Right ventricle myocardium inferior (tissue), 1 donor: Measurements from ENCODE around the gene ZNF253. TPM values are rescaled to one million over a fixed set of nuclear protein-coding genes. Genes with fewer than 3 reads are reported as not detected.
A peak's percentile ranks its signal among the peaks of the same experiment; 100 is the strongest.
"Not testable (repeated sequence)": the region's sequence is repeated elsewhere in the genome, so short reads cannot be mapped to it uniquely, and the experiment has no call there.

Source experiments
- ATAC-seq: fragments of 200-7000 bp; cut with Tn5 transposase; one replicate; pipeline ENCODE4 v1.9.1; 2020; ENCODE audit warnings: mild to moderate bottlenecking, moderate library complexity
- DNase-seq: peaks from one replicate; pipeline ENCODE4 v3.0.0; 2021; ENCODE audit errors: missing footprints
- intact Hi-C: fragments of 100-400 bp; cut with DNase I; formaldehyde crosslinking; loops from one replicate; pipeline ENCODE4 v1.11.0; 2022
- long read RNA-seq: library from polyadenylated mRNA; unstranded; transcript quantifications from one replicate; pipeline ENCODE4 v2.0.0, GENCODE V29; 2021
- total RNA-seq: library from RNA; stranded (reverse); fragmentation: NEBNext Ultra II Directional; extraction: Animal tissue kit (Norgen Biotek cat#: 25700); gene quantifications from one replicate; pipeline ENCODE4 v1.2.1, GENCODE V29; 2021
- donor health status: DM: no; HTN: yes; CAD: no; lungs with severe emphysema.

Gene ZNF253
- total RNA-seq = 11.3 TPM
- long read RNA-seq, partial matches to known transcripts = 0 of 2 reads
- long read RNA-seq, other reads (novel, unspliced or antisense) = 0 of 2 reads

DNA sequence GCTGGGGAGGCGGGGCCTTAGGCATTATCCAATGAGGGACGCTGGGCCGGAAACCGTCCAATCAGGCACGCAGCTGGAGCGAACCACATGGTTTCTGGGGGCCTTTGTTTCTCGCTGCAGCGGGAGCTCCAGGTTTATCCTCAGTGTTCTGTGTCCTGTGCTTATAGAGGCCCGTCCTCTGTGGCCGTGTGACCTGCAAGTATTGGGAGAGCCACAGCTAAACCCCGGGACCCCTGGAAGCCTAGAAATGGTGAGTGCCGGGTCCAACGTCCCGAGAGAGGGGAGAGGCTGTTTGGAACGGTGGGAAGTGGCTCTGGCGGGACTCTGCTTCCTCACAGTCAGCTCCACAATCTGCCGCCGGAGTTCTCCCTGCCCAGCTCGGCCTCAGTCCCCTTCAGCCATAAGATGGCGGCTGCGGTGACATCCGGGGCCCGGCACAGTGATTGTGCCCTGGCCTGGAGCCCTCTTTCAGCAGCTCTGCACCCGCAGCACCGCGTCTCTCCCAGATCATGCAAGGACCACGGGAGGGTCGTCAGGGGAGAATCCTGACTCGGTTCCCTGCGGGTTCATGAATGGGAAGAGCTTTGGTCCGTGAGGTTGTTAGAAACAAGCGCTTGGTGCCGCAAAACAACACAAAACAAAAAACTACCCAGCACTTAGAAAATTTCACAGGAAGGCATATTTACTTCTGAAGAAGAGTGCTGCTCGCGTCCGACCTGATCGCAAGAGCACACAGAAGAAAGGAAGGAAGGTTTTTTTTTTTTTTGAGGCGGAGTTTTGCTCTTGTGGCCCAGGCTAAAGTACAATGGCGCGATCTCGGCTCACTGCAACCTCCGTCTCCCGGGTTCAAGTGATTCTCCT is at the start of gene ZNF253:
Gene ZNF253, plus strand, starts transcription at position 133 of the 861 bp plus-strand sequence. Its CDS starts 115 bp downstream, at position 248.
- intact Hi-C loops = loop anchor here (5.0 kb wide), 3 partner anchors 36 to 199 kb away; partner anchors contain the start of genes ZNF101, ZNF506 and ZNF93
- ATAC-seq (peak; percentile 99), DNase-seq (peak; percentile 98)

DNA sequence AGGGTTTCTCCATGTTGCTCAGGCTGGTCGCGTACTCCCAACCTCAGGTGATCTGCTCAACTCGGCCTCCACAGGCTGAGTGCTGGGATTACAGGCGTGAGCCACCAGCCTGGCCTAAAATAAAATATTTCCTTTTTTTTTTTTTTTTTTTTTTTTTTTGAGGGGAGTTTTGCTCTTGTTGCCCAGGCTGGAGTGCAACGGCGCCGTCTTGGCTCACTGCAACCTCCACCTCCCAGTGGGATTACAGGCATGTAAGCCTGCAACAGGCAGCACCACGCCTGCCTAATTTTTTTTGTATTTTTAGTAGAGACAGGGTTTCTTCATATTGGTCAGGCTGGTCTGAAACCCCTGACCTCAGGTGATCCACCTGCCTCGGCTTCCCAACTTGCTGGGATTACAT is 49.0 kb upstream of the ZNF253 start:
- ATAC-seq (peak; percentile 51), DNase-seq (no peak)
- intact Hi-C loops = no loop called here

DNA sequence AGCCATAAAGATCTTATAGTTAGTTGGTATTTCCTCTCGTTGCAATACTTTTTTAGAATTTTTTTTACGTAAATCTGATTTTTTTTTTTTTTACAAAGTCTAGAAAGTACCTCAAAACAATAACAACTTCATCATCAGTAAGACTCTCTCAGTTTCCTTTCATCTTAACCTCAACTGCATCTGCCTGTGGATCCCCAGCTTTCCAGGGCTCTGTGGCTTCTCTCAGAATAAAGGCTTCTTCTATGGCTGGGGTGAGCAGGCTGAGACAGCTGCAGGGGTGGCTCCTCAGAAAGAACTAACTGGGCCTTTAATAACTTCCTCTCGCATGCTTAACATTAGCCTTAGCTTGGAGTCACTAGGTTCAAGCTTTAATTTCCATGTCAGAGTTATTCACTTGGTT is 48.3 kb upstream of the ZNF253 start:
- DNase-seq = no peak
- ATAC-seq = no peak
- intact Hi-C loops = no loop called here

DNA sequence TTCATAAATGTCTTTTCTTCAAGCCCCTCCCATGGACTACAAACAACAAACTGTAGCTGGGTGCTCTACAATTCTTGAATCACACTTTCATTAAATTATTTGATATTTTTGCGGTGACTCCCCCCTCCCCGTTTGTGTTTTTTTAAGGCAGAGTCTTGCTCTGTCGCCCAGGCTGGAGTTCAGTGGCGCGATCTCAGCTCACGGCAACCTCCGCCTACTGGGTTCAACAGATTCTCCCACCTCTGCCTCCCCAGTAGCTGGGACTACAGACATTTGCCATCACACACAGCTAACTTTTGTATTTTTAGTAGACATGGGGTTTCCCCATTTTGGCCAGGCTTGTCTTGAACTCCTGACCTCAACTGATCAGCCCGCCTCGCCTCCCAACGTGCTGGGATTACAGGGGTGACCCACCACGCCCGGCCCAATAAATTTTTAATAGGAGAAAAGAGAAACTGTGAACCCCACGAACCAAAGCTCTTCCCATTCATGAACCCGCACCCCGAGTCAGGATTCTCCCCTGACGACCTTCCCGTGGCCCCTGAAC is 44.8 kb upstream of the ZNF253 start:
- intact Hi-C loops = loop anchor here (2.0 to 5.0 kb wide), 4 partner anchors 44 to 159 kb away; partner anchors contain the start of genes ATP13A1, ZNF253 and ZNF93
- ATAC-seq (no peak), DNase-seq (no peak)

DNA sequence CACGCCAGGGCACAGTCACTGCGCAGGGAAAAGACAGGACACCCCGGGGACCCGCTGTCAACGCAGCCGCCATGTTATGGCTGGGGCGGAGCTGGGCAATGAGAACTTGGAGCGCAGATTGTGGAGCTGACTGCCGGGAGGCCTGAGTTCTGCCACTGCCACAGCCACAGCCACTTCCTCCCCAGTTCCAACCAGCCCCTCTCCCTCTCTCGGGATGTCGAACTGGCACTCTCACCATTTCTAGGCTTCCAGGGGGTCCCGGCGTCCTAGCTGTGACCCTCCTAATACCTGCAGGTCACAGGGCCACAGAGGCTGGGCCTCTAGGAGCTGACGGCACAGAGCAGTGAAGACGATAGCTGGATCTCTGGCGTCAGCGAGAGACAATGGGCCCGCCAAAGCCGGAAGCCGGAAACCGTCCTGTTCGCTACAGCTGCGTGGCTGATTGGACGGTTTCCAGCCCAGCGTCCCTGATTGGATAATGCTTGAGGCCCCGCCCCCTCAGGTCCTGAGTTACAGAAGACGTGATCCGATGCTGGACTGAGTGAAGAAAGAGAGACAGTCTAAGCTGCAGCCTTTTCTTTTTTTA is 44.2 kb upstream of the ZNF253 start, which contains the start of gene ZNF506:
Gene ZNF506, minus strand, starts transcription at position 385 of the 586 bp plus-strand sequence. Its CDS starts 147 bp downstream, at position 238.
- ATAC-seq (peak; percentile 98), DNase-seq (peak; percentile 99)
- intact Hi-C loops = loop anchor here (2.0 to 5.0 kb wide), 4 partner anchors 45 to 159 kb away; partner anchors contain the start of genes ATP13A1, ZNF253 and ZNF93

DNA sequence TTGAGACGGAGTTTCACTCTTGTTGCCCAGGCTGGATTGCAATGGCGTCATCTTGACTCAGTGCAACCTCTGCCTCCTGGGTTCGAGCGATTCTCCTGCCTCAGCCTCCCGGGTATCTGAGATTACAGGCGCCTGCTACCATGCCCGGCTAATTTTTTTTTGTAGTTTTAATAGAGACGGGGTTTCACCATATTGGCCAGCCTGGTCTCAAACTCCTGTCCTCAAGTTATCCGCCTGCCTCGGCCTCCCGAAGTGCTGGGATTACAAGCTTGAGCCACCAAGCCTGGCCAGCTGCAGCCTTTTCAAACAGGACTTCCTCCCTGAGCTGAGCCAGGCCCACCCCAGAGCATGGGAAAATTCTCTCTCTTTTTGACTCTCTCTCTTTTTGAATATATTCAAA is 43.7 kb upstream of the ZNF253 start:
- ATAC-seq, DNase-seq: not testable (repeated sequence)
- intact Hi-C loops = loop anchor here (2.0 to 5.0 kb wide), 4 partner anchors 45 to 160 kb away; partner anchors contain the start of genes ATP13A1, ZNF253 and ZNF93

DNA sequence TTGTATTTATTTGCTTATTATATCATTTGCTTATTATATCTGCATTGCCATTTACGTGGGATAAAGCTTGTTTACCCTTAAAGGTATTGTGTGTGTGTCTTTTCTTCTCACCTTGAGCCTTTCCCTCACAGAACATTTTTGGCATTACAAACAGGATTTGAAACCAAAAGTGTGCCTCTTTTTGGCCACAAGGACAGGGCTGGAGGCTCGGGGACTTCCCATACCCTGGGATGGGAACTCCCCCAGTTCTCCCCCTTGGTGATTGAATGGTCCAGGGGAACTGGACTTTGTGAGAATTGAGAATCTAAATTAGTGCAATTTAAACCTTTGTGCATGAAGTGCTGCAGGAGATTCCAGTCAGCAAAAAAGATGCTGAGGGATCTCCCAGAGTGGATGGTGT is 41.8 kb upstream of the ZNF253 start:
- no peak for ATAC-seq
- no peak for DNase-seq
- intact Hi-C loops = loop anchor here (5.0 kb wide), 3 partner anchors 43 to 162 kb away; partner anchors contain the start of genes ATP13A1, ZNF253 and ZNF93

DNA sequence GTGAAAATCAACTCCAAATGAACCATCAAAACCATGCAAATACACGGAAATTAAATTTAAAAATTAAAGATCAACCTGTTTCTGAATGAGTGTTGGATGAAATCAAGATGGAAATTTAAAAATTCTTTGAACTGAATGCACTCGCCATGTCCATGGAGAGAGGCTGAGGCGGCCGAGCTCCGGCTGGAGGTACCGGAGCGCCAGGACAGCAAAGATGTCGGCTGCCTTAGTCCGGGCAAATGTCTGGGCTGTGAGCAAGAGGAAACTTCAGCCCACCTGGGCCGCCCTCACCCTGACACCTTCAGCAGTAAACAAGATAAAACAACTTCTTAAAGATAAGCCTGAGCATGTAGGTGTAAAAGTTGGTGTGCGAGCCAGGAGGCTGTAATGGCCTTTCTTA is 38.8 kb upstream of the ZNF253 start:
- DNase-seq (no peak), ATAC-seq (no peak)
- intact Hi-C loops = no loop called here

DNA sequence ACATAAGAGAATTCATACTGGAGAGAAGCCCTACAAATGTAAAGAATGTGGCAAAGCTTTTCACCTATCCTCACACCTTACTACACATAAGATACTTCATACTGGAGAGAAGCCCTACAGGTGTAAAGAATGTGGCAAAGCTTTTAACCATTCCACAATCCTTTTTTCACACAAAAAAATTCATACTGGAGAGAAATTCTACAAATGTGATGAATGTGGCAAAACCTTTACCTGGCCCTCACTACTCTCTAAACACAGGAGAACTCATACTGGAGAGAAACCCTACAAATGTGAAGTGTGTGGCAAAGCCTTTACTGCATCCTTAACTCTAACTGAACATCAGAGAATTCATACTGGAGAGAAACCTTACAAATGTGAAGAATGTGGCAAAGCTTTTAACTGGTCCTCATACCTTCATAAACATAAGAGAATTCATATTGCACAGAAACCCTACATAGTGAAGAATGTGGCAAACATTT is 30.1 kb upstream of the ZNF253 start:
- intact Hi-C loops = no loop called here
- ATAC-seq = no peak
- no peak for DNase-seq

DNA sequence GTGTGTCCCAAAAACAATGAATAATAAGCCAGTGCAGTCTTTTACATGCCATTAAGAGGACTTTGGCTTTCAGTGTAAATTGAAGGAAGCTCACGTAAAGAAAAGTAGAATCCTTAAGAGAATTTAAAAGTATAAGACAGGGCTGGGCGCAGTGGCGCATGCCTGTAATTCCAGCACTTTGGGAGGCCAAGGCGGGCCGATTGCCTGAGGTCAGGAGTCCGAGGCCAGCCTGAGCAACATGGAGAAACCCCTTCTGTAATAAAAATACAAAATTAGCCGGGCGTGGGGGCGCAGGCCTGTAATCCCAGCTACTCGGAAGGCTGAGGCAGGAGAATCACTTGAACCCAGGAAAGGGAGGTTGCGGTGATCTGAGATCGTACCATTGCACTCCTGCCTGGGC is 17.9 kb upstream of the ZNF253 start:
- DNase-seq (no peak), ATAC-seq (no peak)
- intact Hi-C loops = no loop called here

DNA sequence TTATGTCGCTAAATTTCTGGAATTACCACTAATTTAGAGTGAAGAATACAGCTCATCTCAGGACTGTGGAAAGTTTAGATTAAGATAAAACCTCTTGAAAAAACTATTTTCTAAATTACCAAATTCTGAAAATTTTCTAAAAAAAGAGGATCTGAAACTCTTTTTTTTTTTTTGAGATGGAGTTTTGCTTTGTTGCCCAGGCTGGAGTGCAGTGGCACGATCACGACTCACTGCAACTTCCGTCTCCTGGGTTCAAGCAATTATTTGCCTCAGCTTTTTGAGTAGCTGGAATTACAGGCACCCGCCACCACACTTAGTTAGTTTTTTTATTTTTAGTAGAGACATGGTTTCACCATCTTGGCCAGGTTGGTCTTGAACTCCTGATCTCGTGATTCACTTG is 16.6 kb upstream of the ZNF253 start:
- ATAC-seq = no peak
- intact Hi-C loops = no loop called here
- DNase-seq = no peak

DNA sequence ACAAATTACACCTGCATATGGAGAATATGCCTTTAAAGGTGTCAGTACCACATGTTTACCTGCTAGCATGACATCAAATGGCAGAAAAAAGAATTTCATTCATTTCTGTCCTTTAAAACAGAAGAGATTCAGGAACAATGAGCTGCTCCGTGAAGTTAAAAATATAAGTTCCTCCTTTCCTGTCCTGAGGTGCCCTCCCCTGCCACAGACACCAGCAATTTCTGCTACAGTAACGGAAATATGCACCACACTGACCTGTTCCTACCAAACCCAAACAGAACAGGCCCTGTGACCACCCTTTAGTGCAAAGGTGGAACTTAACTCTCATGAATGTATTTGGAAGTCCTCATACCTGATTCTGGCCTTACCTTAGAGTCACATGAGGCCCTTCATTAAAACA is 13.9 kb upstream of the ZNF253 start:
- intact Hi-C loops, ATAC-seq, DNase-seq: not testable (repeated sequence)

DNA sequence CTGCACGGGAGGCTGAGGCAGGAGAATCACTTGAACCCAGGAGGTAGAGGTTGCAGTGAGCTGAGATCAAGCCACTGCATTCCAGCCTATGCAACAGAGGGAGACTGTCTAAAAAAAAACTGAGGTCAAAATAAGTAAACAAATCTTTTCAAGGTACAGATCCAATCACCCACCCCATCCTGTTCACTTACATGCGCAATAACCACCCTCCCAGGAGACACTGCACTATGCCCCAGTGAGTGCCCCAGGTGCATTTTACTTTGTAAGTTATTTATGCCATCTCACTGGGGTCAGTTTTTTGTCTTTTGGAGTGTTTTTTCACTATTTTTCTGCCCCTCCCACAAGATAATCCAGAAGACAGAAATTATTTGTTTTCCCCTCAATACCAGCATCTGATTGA is 6.9 kb upstream of the ZNF253 start:
- intact Hi-C loops = no loop called here
- no peak for DNase-seq
- ATAC-seq = no peak

DNA sequence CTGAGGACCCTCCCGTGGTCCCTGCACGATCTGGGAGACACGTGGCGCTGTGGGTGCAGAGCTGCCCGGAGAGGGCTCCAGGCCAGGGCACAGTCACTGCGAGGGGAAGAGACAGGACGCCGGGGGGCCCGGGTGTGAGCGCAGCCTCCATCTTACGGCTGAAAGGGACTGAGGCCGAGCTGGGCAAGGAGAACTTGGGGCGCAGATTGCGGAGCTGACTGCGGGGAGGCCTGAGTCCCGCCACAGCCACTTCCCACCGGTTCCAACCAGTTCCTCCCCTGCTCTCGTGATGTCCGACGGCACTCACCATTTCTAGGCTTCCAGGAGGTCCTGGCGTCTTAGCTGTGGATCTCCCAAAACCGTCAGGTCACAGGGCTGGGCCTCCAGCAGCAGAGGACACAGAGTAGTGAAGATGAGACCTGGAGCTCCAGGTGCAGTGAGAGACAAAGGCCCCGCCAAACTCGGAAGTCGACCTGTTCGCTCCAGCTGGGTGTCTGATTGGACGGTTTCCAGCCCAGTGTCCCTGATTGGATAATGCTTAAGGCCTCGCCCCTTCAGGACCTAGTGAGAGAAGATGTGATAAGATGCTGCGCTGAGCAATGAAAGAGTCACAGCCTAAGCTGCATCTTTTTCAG is 4.8 kb upstream of the ZNF253 start:
- intact Hi-C loops = no loop called here
- ATAC-seq (no peak), DNase-seq (no peak)

DNA sequence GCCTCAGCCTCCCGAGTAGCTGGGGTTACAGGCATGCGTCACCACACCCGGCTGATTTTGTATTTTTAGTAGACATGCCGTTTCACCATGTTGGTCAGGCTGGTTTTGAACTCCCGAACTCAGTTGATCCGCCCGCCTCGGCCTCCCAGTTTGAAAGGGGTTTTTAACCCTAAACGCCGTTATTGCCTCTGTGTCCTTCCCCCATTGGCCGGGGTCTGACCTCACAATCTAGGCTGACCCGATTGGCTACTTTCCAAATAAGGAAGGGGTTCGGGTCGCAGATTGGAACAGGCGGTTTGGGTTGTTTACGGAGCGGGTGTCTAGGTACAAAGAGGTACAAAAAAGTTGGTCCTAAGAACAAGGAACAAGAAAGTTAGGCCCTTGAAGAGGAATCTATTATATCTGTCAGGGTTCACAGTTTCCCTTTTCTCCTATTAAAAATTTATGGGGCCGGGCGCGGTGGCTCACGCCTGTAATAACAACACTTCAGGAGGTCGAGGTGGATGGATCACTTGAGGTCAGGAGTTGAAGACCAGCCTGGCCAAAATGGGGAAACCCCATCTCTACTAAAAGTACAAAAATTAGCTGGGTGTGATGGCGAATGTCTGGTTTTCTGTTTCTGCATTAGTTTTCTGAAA is 1.0 kb downstream of the ZNF253 start:
- intact Hi-C loops = loop anchor here (5.0 kb wide), 3 partner anchors 36 to 199 kb away; partner anchors contain the start of genes ZNF101, ZNF506 and ZNF93
- DNase-seq (no peak), ATAC-seq (no peak)

DNA sequence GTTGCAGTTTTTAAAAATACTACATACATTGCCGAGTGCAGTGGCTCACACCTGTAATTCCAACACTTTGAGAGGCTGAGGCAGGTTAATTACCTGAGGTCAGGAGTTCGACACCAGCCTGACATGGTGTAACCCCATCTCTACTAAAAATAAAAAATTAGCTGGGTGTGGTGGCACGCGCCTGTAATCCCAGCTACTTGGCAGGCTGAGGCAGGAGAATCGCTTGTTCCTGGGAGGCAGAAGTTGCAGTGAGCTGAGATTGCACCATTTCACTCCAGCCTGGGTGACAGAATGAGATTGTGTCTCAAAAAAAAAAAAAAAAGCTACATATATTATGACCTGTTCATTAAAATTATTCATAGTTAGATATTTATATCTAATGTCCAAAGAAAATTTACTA is 4.4 kb downstream of the ZNF253 start:
- intact Hi-C loops, DNase-seq, ATAC-seq: not testable (repeated sequence)

DNA sequence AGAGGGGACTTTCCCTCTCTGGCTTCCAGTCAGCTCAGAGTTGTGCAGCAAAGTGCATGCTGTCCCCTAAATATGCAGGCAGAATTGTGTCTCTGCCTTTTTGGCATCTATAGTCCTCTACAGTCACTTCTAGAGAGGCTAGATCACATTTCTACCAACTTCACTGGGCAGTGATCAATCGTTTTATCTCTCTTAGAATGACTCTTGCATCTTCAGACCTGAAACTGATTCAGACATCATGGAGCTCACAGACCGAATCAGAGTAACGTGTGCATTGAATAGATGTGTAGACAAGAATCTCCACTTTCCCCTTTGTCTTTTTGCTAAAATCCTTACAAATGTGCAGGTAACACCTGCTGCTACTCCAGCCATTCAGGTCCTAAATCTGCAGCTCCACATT is 6.2 kb downstream of the ZNF253 start:
- intact Hi-C loops = no loop called here
- no peak for ATAC-seq

DNA sequence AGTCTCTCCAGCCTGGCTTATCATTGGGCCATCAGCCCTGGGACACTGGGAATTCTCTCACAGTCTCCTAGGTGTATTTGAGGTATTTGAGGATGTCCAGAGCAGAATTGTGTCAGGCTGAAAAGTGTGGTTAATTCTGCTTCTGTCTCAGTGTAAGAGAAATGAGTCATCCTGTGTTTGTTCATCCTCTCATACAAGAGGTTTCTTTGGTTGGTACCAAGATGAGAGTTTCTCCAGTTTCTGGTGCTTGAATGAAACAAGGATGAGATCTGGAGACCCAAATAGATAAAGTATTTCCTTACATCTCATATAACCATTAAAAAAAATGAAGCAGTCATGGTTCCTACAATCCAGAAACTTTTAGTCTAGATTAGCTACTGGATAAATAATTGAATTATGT is 7.7 kb downstream of the ZNF253 start:
- ATAC-seq (no peak), DNase-seq (no peak)
- intact Hi-C loops = no loop called here

More for the DNA sequence above, 6.2 kb downstream of the ZNF253 start:
- no peak for DNase-seq
